ENCODE results near the gene SH3PXD2A. TPM values are rescaled to one million over a fixed set of nuclear protein-coding genes. Genes with fewer than 3 reads are reported as not detected.

The SH3PXD2A gene
- total RNA-seq, 4 donors from 2014 or later, result 26.5 to 56.9 (median 33.3) TPM

- Histone ChIP-seq H3K4me1 (no peaks in the 10 kb centered on the region), H3K9me3 (no peaks in the 10 kb centered on the region), H3K27ac (no peak overlapping the region), H3K4me3 (no peak overlapping the region), H3K27me3 (no peaks in the 10 kb centered on the region), H3K36me3 (no peaks in the 10 kb centered on the region)
- 52% methylated on average over 3 of the region's 7 CpGs; no CpG with 5 or more reads in 1 of the 2 donors for WGBS, 2 donors (ENCODE audit: low coverage in 1 of 2)
- no peak for TF ChIP-seq CTCF (IDR thresholded peaks at IDR 0.05)
- no peak for TF ChIP-seq EP300 (IDR thresholded peaks at IDR 0.05; ENCODE audit: low read depth)
- in situ Hi-C loops (cut with MboI; ENCODE audit: low pct_ligation_motif_present in 1 of 4, low pct_unique_long_range_greater_than_20kb in 1 of 4, low sequenced_read_pairs in 3 of 4) (no loop called here), intact Hi-C loops (cut with DNase I; ENCODE audit: low total_unique reads) (no loop called here)
- DNase-seq, result no peak
Measured at GRCh38 chr10:103564116-103564501, 291.3 kb downstream of the SH3PXD2A start.

- 73 to 79% methylated on average over 6 to 7 of the region's 7 CpGs for WGBS, 2 donors (ENCODE audit: low coverage in 1 of 2)
- intact Hi-C loops (cut with DNase I; ENCODE audit: low total_unique reads) (no loop called here), in situ Hi-C loops (cut with MboI; ENCODE audit: low pct_ligation_motif_present in 1 of 4, low pct_unique_long_range_greater_than_20kb in 1 of 4, low sequenced_read_pairs in 3 of 4) (no loop called here)
- no peak overlapping the region for H3K4me3 ChIP-seq
- TF ChIP-seq POLR2AphosphoS5 (IDR thresholded peaks at IDR 0.05), result no peak
- TF ChIP-seq CTCF (IDR thresholded peaks at IDR 0.05), result no peak
- no peak for TF ChIP-seq POLR2A (IDR thresholded peaks at IDR 0.05)
- TF ChIP-seq EP300 (IDR thresholded peaks at IDR 0.05; ENCODE audit: low read depth), result no peak
- no peaks in the 10 kb centered on the region for H3K9me3 ChIP-seq
- H3K36me3 ChIP-seq, result no peaks in the 10 kb centered on the region
- no peaks in the 10 kb centered on the region for H3K27me3 ChIP-seq
- no peak for DNase-seq
- H3K4me1 ChIP-seq, result peaks cover 0 to 3% (median 0%) of the 10 kb centered on the region in 4 donors
- H3K27ac ChIP-seq, result no peak overlapping the region
Measured at GRCh38 chr10:103563231-103564115, 291.9 kb downstream of the SH3PXD2A start.

- TF ChIP-seq EP300 (IDR thresholded peaks at IDR 0.05; ENCODE audit: low read depth) (no peak), POLR2AphosphoS5 (IDR thresholded peaks at IDR 0.05) (no peak)
- DNase-seq, result no peak
- H3K27ac ChIP-seq, result no peak overlapping the region
- peaks cover 0 to 3% (median 0%) of the 10 kb centered on the region in 4 donors for H3K4me1 ChIP-seq
- no peaks in the 10 kb centered on the region for H3K27me3 ChIP-seq
- intact Hi-C loops (cut with DNase I; ENCODE audit: low total_unique reads) (no loop called here), in situ Hi-C loops (cut with MboI; ENCODE audit: low pct_ligation_motif_present in 1 of 4, low pct_unique_long_range_greater_than_20kb in 1 of 4, low sequenced_read_pairs in 3 of 4) (no loop called here)
- WGBS, 2 donors (ENCODE audit: low coverage in 1 of 2), result 40 to 86% methylated on average over 3 to 4 of the region's 4 CpGs
- H3K4me3 ChIP-seq, result no peak overlapping the region
- H3K36me3 ChIP-seq, result no peaks in the 10 kb centered on the region
- H3K9me3 ChIP-seq, result no peaks in the 10 kb centered on the region
Measured at GRCh38 chr10:103562383-103562782, 293.0 kb downstream of the SH3PXD2A start.

- intact Hi-C loops (cut with DNase I; ENCODE audit: low total_unique reads), result no loop called here
Measured at GRCh38 chr10:103560886-103561285, 294.5 kb downstream of the SH3PXD2A start.

More at GRCh38 chr10:103560886-103561285, 294.5 kb downstream of the SH3PXD2A start:
- no peak for DNase-seq
- H3K4me1 ChIP-seq, result peaks cover 0 to 3% (median under 1%) of the 10 kb centered on the region in 4 donors
- H3K36me3 ChIP-seq, result no peaks in the 10 kb centered on the region
- 84 to 88% methylated on average over 5 to 7 of the region's 7 CpGs for WGBS, 2 donors (ENCODE audit: low coverage in 1 of 2)
- no peaks in the 10 kb centered on the region for H3K9me3 ChIP-seq
- TF ChIP-seq POLR2AphosphoS5 (IDR thresholded peaks at IDR 0.05) (no peak), EP300 (IDR thresholded peaks at IDR 0.05; ENCODE audit: low read depth) (no peak), POLR2A (IDR thresholded peaks at IDR 0.05) (no peak), CTCF (IDR thresholded peaks at IDR 0.05) (no peak)
- in situ Hi-C loops (cut with MboI; ENCODE audit: low pct_ligation_motif_present in 1 of 4, low pct_unique_long_range_greater_than_20kb in 1 of 4, low sequenced_read_pairs in 3 of 4), result no loop called here
- no peaks in the 10 kb centered on the region for H3K27me3 ChIP-seq
- no peak overlapping the region for H3K27ac ChIP-seq
- no peak overlapping the region for H3K4me3 ChIP-seq
